HG02759 (cell line): Measurements from ENCODE around the gene SRRT.
"Not testable (repeated sequence)": the region's sequence is repeated elsewhere in the genome, so short reads cannot be mapped to it uniquely, and the experiment has no call there.

Experiments
- ATAC-seq: cut with Tn5 transposase; IDR thresholded peaks from one replicate; pipeline ENCODE4 v1.9.1; 2021; ENCODE audit warnings: mild to moderate bottlenecking, moderate library complexity; ENCODE audit not compliant: unreplicated experiment

The SRRT gene

GRCh38 chr7:100854899-100855298 is 20.0 kb upstream of the SRRT start:
- not testable (repeated sequence) for ATAC-seq

- ATAC-seq: no peak
Measured at GRCh38 chr7:100855515-100855914, 19.4 kb upstream of the SRRT start.

GRCh38 chr7:100856871-100857282 is 18.0 kb upstream of the SRRT start:
- ATAC-seq: no peak

- ATAC-seq: no peak
Measured at GRCh38 chr7:100859856-100860255, 15.0 kb upstream of the SRRT start.

- ATAC-seq: no peak
Measured at GRCh38 chr7:100860702-100861615, 13.9 kb upstream of the SRRT start.

GRCh38 chr7:100861616-100861985 is 13.3 kb upstream of the SRRT start:
- no peak for ATAC-seq

- ATAC-seq: no peak
Measured at GRCh38 chr7:100863406-100863950, 11.4 kb upstream of the SRRT start.

- ATAC-seq: no peak
Measured at GRCh38 chr7:100864263-100864845, 10.5 kb upstream of the SRRT start.

- no peak for ATAC-seq
Measured at GRCh38 chr7:100865372-100865911, 9.5 kb upstream of the SRRT start.

- ATAC-seq: no peak
Measured at GRCh38 chr7:100865938-100866728, 8.8 kb upstream of the SRRT start.

- no peak for ATAC-seq
Measured at GRCh38 chr7:100866729-100867039, 8.2 kb upstream of the SRRT start.

- ATAC-seq: peak; percentile 62
Measured at GRCh38 chr7:100867040-100867775, 7.7 kb upstream of the SRRT start, which contains the start of gene TRIP6. Gene TRIP6, plus strand, starts transcription at chr7:100867387. Its CDS starts 111 bp downstream, at chr7:100867498.

- ATAC-seq: peak; percentile 10
Measured at GRCh38 chr7:100867776-100868485, 7.0 kb upstream of the SRRT start.

- ATAC-seq: no peak
Measured at GRCh38 chr7:100873599-100874299, 1.2 kb upstream of the SRRT start.

- ATAC-seq: no peak
Measured at GRCh38 chr7:100874300-100874576, 665 bp upstream of the SRRT start.

- peak; percentile 36 for ATAC-seq
Measured at GRCh38 chr7:100875356-100875751, 451 bp downstream of the SRRT start.

GRCh38 chr7:100878013-100878412 is 3.1 kb downstream of the SRRT start:
- ATAC-seq: no peak

GRCh38 chr7:100878685-100879084 is 3.8 kb downstream of the SRRT start:
- no peak for ATAC-seq

- no peak for ATAC-seq
Measured at GRCh38 chr7:100879685-100880261, 4.9 kb downstream of the SRRT start.
